GM19463 (cell line): ENCODE measurements around the gene DHX8.
"Not testable (repeated sequence)": the region's sequence is repeated elsewhere in the genome, so short reads cannot be mapped to it uniquely, and the experiment has no call there.

Experiments used
- ATAC-seq: cut with Tn5 transposase; IDR thresholded peaks from one replicate; pipeline ENCODE4 v1.9.1; 2021; ENCODE audit warnings: mild to moderate bottlenecking, moderate library complexity; ENCODE audit not compliant: unreplicated experiment

Gene DHX8

DNA sequence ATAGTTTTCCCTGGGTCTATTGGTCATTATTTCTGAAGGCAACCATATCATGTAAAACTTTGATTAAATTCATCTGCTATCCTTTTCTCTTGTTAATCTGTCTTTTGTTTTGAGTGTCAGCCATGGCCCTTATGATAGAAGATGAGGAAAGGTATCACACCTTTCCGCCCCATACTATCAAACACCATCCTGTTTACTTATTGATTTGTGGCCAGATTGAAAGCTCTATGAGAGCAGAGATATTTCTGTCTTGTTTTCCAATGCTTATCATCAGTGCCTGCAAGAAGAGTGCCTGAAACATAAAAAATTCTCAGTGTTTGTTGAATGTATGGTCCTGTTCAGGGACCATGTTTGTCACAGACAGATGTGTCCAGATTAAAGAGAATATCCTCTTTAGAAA lies 22.6 kb upstream of the DHX8 start:
- no peak for ATAC-seq

DNA sequence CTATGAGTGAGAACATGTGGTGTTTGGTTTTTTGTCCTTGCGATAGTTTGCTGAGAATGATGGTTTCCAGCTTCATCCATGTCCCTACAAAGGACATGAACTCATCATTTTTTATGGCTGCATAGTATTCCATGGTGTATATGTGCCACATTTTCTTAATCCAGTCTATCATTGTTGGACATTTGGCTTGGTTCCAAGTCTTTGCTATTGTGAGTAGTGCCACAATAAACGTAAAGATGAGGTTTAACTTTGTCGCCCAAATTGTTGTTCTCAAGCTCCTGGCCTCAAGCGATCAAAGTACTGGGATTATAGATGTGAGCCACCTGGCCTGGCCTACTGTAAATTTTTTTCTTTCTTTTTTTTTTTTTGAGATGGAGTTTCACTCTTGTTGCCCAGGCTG lies 21.2 kb upstream of the DHX8 start:
- ATAC-seq, result not testable (repeated sequence)

DNA sequence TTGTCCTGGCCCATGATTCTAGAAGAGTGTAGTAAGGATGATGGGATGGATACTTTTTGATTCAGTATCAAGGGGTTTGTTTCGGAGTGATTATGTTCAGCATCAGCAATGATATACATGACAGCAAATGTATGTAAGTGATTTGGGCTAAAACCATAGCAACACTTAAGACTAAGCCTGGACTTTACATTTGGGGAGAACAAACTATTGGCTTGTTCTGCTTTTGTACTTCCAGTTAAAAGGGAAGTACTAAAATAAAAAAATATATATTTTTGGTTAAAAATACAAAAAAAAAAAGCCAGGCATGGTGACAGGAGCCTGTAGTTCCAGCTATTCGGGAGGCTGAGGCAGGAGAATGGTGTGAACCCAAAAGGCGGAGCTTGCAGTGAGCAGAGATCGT lies 20.5 kb upstream of the DHX8 start:
- ATAC-seq, result no peak

DNA sequence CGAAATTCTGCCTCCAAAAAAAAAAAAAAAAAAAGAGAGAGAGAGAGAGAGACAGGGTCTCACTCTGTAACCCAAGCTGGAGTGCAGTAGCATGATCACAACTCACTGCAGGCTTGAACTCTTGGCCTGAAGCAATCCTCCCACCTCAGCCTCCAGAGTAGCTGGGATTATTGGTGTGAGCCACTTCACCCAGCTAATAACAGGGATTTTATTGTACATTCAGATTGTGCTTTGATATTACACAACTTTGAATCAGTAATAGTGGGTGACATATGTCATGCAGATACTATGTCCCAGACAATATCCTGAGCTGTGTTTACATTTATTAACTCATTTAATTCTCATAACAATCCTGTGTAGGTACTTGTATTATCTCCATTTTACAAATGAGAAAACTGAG lies 19.7 kb upstream of the DHX8 start:
- ATAC-seq, result no peak

DNA sequence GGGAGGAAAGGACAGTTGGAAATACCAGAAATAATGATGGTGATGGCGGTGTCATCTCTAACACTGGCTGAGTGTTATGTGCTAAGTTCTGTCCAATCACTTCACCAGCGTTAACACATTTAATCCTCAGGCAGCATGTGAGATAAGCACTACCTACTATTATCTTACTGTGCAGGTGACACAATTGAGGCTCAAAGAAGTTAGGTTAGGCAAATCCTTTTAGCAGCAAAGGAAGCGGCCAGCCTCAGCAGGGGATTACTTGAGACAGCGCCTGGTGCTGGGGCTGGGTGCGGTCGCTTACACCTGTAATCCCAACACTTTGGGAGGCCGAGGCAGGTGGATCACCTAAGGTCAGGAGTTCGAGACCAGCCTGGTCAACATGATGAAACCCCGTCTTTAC lies 18.7 kb upstream of the DHX8 start:
- ATAC-seq, result no peak

DNA sequence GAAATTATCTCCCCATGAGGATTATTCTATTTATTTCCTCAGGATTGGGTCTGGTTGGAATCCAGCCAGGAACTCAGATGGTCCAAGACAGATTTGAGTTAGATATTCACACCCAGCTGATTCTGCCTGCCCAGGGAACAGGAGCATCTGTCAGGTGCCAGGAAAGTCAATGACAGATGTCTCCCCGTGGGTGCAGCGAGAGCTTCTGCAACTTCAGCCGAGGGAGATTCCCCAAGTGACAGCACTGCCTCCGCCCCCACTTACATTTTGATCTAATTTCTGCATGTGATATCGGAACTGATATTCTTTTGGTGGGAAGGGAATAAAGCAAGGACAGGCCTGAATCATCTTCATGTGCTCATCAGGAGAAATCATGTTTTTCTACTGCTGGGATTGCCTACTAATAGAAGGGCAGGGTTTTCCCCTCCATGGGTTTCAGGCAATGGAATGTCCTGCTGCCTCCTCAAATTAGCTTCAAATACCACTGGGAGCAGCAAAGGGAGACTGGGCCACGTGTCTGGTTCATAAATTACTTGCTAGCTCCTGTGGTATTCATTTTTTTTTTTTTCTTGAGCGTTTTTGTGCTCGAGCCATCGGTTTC lies 15.7 kb upstream of the DHX8 start:
- no peak for ATAC-seq

DNA sequence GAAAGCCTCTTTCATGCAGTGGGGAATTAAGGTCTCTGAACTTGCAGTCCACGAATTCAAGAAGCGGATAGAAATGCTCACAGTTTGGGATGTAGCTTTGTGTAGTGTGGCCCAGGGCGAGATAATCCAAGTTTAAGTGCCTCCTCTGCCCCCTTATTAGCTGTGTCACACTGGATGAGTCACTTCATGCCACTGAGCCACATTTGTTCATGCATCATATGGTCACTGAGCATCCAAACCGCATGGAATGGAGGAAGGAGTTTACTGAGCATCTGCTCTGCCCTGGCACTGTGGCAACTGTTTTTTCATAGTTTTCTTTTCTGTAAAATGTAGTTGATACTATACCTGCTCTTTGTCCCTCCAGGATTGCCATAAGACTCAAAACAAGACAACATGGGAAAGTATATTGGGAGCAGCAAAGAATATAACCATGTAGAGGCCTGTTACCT lies 15.1 kb upstream of the DHX8 start:
- no peak for ATAC-seq

DNA sequence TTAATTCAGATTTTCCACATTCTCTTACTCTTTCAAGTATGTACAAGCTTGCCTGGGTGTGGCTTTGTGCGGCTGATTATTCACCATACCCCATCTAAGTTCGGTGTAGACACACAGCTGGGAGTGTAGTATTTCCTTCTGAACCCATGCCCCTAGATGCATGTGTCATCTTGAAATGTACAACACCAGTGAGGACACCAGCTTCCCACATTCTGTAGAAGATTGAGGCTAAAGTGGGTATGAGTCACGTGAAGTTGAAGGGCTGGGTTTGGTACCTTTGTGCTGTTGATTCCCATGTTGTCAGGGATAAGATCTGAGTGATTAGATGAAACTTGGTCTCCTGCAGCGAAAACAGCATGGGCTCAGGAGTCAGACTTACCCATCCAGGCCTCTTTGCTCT lies 14.6 kb upstream of the DHX8 start:
- ATAC-seq, result no peak

DNA sequence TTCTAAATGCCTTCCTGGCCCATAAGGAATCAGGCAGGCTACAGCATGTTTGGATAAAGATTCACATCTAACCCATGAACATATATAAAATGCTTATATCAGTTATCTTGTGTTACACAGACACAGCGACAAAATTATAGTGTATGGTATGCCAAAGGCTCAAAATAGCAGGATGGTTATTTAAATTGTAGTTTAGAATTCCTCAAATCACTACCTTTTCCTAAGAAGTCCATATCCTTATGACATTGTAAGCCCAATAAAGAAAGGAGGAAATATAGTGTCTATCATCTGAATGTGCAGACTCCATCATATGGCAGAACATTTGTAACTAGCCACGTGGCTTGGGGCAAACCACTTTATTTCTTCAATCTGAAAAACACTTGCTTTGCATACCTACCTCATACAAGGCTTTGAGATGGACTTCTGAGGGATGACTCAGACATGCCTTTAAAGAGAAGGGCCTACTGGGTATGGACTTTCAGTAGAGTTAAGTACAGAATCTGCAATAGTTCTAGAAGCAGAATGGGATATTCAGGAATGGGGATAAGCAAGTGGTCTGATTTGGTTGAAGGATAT lies 12.1 kb upstream of the DHX8 start:
- no peak for ATAC-seq

DNA sequence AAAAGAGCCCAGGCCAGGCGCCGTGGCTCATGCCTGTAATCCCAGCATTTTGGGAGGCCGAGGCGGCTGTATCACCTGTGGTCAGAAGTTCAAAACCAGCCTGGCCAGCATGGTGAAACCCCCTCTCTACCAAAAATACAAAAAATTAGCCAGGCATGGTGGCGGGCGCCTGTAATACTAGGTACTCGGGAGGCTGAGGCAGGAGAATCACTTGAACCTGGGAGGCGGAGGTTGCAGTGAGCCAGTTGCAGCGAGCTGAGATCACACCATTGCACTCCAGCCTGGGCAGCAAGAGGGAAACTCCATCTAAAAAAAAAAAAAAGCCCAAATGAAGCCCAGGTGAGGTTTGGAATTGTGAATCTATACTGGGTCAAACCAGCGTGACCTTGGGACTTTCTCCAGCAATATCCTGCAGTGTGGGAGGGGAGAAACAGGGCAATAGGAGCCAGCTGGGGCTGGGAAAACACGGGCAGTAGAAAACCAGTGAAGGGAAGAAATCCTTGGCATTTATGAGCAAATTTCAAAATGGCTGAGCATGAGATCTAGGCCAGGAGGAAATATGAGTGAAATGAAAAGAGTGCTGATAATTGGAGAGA lies 8.2 kb upstream of the DHX8 start:
- no peak for ATAC-seq

DNA sequence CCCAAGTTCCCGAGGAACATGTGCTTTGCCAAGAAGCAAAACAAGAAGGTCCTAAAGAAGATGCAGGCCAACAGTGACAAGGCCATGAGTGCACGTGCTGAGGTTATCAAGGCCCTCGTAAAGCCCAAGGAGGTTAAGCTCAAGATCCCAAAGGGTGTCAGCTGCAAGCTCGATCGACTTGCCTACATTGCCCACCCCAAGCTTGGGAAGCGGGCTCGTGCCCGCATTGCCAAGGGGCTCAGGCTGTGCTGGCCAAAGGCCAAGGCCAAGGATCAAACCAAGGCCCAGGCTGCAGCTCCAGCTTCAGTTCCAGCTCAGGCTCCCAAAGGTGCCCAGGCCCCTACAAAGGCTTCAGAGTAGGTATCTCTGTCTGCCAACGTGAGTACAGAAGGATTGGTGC lies 7.5 kb upstream of the DHX8 start:
- not testable (repeated sequence) for ATAC-seq

DNA sequence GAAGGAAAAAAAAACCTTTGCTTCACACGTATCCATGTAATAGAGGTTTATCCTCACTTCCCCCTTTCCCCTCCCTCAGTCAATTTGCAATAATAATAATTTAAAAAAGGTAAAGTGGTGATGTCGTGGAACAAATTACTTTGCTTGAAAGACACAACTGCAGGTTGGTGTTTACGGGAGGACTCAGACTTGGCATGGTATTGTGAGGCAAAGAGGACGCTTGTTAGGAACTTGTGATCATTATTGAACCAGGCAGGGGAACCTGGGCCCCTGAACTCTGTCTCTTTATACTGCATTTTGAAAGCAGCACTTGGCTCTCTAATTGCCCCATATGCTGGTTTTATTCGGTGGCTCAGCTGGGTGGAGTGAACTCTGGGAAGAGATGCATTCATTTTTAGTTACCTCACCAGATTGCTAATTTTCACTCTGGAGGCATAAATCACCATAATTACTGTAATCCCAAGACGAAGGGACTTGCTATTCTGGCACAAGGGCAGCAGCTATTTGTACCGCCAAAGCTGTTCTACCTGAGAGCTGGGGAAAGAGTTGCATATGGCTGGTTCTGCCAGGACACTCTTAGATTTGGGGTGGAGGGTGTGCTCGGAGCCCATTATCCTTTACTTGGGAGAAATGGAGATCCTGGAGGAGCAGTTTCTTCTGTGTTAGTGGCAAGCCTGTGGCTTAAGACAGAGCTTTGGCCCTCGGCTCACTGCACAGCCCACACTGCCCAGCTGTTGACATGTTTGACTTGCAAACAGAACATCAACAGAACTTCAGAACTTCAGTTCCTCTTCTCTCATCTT lies 5.7 kb upstream of the DHX8 start:
- ATAC-seq, result no peak

DNA sequence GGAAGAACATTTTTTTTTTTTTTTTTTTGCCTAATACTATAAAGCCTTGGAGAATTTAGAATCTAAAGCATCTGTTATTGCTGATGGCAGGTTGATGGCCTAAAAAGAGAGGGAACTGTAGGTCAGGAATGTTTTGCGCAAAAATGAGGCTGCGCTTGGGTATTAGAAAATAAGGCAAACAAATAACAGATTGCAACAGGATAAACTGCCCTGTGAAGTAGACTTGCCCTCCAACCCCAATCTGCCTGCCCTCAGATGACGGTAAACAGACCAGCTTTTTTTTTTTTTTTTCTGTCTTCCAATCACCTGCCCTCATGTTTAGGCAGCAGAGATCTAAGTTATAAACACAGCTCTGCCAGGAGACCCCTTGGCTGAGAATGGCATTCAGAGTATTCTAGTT lies 3.8 kb upstream of the DHX8 start:
- no peak for ATAC-seq

DNA sequence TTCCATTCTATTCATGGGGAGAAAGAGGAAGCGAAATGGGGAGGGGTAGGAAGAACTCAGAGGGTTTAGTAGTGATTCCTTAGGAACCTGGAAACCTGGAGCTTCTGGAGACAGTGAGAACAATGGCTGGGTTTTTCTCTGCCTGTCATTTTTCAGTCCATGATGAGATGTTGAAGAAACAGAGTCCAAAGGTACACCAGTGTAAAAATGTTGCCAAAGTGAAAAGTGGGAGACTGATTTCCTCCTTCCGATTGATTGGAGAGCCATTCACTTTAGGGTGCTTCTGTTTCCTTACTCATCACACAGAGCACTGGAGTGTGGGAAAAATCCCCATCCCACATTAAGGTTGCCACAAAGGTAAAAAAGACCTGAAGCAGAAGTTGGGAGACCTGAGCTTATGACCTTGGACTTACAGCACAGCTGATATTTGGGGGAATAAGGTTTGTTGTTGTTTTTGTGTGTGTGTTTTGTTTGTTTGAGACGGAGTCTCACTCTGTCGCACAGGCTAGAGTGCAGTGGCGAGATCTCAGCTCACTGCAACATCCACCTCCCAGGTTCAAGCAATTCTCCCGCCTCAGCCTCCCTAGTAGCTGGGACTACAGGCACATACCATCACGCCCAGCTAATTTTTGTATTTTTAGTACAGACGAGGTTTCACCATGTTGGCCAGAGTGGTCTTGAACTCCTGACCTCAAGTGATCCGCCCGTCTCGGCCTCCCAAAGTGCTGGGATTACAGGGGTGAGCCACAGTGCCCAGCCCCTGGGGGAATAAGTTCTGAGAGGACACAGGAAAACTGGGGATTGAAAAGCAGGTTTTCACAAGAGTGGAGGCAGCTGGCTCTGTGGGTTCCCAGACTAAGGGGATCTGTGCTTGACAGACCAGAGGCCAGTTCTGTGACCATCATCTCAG lies 1.4 kb upstream of the DHX8 start:
- ATAC-seq, result no peak

DNA sequence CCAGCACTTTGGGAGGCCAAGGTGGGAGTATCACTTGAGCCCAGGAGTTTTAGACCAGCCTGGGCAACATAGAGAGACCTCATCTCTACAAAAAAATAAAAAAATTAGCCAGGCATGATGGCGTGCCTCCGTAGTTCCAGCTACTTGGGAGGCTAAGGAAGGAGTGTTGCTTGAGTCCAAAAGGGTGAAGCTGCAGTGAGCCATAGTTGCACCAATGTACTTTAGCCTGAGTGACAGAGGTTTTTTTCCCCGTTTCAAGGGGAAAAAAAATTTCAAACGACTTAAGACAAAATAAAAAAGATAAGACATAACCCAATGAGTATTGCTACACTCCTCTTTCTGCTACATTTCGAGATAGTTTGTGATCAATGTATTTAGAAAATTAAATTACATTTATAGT lies 6.8 kb downstream of the DHX8 start:
- no peak for ATAC-seq

DNA sequence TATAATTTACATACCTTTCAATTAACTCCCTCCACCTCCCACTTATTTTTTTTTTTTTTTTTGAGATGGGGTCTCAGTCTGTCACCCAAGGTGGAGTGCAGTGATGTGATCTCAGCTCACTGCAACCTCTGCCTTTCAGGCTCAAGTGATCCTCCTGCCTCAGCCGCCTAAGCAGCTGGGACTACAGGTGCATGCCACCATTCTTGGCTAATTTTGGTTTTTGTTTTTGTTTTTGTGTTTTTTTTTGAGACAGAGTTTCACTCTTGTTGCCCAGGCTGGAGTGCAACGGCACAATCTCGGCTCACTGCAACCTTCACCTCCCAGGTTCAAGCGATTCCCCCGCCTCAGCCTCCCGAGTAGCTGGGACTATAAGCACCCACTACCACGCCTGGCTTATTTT lies 25.7 kb downstream of the DHX8 start:
- not testable (repeated sequence) for ATAC-seq

DNA sequence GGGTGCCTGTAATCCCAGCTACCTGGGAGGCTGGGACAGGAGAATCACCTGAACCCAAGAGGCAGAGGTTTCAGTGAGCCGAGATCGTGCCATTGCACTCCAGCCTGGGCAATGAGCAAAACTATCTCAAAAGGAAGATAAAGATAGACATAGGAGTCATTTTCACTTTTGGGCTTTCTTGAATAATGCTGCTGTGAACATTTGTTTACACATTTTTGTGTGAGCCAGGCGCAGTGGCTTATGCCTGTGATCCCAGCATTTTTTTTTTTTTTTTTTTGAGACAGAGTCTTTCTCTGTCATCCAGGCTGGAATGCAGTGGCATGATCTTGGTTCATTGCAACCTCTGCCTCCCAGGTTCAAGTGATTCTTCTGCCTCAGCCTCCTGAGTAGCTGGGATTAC lies 27.4 kb downstream of the DHX8 start:
- not testable (repeated sequence) for ATAC-seq

DNA sequence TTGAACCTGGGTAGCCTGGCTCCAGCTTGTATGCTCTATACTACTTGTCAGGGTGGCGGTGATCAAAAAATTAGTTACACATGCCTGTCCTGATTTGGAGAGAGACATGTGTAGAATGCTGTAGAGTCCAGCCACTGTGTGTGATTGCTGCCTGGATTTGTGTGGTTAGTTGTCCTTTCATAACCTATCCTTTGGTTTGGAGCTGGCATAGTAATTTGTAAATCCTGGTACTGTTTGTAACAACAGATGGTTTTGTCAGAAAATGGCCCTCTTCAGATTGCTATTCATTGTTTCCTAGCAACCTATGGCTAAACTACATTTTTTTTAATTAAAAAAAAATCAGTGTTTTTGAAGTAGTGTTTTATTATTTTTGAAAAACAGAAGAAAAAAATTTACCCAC lies 31.9 kb downstream of the DHX8 start:
- no peak for ATAC-seq

DNA sequence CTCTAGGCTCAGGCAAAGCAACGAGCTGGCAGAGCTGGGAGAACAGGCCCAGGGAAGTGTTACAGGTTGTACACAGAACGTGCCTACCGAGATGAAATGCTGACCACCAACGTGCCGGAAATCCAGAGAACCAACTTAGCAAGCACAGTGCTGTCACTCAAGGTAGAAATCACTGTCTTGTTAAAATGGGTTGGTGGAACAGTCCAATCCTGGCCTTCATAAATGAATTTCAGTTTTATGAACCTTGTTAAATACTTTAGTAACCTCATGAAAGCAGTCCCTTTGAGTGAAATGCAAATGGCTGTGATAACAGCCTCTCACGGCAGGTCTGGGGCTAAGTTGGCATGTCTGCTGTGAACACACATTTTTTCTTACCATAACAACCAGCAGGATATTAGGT lies 33.4 kb downstream of the DHX8 start:
- ATAC-seq, result peak; percentile 29

DNA sequence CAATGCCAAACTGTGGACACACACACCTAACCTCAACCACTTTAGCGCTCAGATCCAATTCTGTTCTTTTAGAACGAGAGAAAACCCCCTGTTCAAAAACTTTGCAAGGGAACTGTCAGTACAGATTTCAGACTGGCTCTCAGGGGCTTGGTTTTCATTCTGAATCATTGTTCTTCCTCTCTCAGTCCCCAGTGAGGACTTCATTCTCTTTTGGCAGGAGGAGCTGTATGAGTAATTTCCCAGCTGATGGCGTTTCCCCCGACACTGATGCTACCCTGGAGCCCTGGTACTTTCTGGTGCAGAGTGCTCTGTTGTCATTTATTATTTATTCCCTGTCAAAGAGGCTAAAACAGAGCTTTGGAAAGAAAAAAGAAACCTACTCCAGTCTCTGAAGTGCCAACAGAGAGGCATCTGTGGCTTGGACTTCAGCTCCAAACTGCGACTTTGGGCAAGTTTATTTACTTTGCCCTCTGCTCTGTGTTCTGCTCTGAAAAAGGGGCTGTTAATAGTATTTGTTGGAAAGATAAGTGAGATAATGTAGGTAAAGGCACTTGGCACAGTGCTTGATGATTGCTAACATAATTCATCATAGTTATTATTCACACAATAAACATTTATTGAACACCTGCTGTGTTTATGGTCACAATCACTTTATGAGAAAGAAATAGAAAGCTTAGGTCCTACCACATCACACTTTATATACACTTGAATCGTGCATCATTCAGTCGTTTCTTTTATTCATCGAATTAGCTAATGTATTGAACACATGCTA lies 34.0 kb downstream of the DHX8 start:
- ATAC-seq, result peak; percentile 68
